GM21528 (cell line): ENCODE results near the gene PABPN1.

ENCODE experiments used
- ATAC-seq: cut with Tn5 transposase; IDR thresholded peaks from one replicate; pipeline ENCODE4 v1.9.1; 2021; ENCODE audit warnings: mild to moderate bottlenecking, moderate library complexity; ENCODE audit not compliant: unreplicated experiment, low FRiP score

The PABPN1 gene

DNA sequence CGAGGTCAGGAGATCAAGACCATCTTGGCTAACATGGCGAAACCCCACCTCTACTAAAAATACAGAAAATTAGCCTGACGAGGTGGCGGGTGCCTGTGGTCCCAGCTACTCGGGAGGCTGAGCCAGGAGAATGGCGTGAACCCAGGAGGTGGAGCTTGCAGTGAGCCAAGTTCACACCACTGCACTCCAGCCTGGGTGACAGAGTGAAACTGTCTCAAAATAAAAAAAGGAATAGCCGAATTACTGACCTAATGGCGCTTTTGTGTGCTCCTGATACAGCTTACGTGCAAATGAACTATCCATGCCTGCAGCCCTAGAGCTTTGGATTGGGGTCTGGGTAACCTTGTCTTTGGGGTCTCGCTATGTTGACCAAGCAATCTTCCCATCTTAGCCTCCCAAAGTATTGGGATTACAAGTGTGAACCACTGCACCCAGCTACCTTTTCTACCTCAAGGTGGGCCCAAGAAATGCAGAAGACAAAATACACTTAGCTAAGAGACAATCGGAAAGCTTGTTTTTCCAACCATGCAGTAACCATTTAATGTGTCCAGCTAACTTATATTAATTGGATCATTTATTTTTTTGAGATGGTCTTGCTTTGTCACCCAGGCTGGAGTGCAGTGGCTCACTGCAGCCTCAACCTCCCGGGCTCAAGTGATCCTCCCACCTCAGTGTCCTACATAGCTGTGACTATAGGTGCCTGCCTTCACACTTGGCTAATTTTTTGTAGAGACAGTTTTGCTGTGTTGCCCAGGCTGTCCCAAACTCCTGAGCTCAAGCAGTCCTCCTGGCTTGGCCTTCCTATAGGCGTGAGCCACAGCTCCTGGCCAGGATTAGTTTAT lies 5.5 kb downstream of the PABPN1 start:
- ATAC-seq = no peak

DNA sequence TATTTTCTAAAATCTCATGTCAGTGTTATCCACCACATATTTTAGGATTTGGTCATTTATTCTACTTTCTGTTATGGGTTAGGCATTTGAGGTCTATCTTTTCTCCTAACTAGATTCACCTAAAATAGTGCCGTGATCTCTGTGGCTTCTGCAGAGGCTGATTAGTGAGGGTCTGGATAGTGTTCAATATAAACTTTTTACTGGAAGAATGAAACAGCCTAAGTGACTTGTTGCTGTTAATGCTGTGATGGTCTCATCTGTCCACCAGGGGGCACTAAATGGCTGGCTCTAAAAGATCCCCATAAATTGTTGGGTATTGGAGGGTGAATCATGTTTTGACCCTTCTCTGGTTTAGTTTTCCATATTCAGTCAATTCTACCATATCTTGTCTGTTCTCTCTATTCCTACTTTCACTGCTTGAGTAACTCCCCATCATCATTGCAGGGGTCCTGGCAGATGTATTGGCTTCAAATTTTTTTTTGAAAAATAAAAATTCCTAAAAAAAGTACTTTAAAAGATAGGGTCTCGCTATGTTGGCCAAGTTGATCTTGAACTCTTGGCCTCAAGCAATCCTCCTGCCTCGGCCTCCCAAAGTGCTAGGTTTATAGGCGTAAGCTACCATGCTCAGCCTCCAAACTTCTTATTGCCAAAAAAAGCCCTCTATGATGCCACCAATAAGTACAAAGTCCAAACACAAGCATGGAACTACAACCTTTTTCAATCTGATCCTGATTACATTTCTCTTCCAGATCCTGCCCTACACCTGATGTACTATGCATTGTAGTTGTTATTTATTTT lies 6.9 kb downstream of the PABPN1 start:
- ATAC-seq = no peak

DNA sequence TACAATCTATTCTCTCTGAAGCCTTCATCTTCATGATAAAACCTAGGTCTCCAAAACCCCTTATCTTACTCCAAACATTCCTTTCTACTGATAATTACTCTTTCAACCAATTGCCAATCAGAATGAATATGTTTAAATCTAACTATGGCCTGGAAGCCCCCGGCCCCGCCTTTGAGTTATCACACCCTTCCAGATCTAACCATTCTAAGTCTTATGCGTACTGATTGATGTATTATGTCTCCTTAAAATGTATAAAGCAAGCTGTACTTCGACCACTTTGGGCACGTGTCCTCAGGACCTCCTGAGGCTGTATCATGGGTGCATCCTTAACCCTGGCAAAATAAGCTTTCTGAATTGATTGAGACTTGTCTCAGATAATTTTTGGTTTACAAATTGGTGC lies 14.4 kb downstream of the PABPN1 start:
- no peak for ATAC-seq

DNA sequence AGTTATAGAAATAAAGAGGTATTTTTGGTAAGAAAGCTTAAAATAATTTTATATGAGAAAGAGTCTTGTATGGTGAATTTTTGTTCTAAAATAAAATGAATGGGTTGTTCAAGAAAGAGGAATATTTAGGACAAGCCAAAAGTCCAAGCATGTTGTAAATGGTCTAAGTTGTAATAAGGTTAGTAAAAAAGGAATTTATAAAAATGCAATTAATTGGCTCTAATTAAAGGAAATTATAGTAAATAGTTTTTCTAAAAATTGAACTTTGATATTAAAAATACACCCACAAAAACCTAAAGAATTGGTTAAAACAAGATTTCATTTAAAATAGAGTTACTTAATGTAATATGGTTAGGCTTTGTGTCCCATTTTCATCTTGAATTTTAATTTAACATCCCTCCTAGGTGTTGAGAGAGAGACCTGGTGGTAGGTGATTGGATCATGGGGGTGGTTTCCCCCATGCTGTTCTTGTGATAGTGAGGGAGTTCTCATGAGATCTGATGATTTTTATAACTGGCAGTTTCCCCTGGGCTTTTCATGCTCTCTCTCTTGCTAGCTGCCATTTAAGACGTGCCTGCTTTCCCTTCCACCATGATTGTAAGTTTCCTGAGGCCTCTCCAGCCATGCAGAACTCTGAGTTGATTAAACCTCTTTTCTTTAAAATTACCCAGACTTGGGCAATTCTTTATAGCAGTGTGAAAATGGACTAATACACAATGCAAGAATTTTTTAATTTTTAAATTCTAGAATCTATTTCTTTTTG lies 18.4 kb downstream of the PABPN1 start:
- ATAC-seq = no peak

DNA sequence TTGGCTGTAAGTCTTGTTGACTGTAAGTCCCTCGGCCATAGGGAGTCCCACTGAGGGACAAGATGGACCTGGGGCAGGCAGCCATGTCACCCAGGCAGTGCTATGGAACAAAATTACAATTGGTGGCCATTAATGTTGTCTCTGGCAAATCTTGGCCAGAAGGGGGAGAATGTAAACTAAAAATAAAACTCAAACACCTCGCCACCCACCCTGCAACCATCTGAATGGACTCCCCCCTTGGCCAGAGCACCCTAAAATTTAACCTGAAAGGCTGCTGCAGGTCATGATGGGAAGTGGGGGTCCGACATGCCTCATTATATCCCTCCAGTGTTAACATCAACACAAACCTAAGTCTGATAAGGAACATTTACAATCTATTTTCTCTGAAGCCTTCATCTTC lies 23.2 kb downstream of the PABPN1 start:
- ATAC-seq = no peak

DNA sequence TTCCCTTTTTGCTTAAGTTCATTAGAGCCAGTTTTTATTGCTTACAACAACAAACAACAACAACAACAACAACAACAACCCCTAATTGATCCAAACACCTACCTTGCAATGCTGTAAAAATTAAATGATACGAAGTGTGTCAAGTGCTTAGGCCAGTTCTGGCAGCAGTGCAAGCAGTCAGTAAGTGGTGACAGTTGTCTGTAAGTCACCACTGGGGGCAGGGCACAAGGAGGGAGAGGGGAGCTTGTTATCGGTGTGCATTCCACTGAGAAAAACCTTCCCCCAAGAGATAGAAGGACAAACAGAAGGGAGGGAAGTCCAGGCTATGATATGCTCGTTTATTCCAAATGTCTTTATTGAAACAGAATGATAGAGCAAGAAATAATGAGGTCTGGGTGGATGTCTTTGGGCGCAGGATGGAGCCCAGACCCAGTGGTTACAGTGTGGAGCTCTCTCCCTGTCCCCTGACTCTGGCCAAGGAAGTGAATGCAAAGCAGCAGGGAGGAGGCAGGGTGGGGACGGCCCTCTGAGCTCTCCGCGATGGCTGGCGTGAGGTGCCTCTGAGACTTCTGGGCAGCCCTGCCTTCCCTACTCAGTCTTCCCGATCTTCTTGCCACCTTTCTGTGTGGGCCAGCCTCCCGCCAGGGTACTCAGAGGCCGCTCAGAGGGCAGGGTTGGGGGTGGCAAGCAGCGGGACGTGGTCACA lies 24.9 kb downstream of the PABPN1 start:
- no peak for ATAC-seq

DNA sequence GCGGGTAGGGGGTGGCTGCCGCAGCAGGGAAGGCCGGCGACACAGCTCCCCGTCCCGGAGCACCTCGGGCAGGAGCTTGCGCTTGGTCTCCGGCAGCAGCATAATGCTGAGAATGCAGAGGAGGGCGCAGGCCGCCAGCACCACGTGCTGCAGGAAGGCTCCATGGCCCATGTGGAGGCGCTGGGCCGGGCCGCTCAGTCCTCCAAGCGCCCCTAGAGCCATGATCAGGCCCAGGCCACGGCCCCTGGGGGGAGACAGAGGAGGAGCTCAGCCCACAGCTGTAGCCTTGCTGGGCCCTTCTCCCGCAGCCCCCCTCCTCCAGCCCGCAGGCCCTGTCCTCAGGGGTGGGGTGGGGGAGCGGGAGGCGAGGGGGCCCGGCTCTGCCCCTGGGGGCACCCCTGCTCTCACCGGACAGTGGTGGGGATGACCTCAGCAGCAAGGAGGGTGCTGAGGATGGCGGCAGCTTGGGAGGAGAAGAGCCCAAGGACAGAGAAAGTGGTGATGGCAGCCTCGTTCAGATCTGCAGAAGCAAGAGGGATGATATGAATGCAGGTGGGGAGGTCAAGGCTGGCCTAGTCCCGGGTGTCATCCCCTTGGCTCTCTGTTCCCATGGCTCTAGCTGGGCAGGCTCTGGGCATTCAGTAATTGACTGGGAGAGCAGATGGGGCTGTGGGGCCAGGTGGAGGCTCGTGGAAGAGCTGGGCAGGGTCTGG lies 25.6 kb downstream of the PABPN1 start:
- no peak for ATAC-seq

DNA sequence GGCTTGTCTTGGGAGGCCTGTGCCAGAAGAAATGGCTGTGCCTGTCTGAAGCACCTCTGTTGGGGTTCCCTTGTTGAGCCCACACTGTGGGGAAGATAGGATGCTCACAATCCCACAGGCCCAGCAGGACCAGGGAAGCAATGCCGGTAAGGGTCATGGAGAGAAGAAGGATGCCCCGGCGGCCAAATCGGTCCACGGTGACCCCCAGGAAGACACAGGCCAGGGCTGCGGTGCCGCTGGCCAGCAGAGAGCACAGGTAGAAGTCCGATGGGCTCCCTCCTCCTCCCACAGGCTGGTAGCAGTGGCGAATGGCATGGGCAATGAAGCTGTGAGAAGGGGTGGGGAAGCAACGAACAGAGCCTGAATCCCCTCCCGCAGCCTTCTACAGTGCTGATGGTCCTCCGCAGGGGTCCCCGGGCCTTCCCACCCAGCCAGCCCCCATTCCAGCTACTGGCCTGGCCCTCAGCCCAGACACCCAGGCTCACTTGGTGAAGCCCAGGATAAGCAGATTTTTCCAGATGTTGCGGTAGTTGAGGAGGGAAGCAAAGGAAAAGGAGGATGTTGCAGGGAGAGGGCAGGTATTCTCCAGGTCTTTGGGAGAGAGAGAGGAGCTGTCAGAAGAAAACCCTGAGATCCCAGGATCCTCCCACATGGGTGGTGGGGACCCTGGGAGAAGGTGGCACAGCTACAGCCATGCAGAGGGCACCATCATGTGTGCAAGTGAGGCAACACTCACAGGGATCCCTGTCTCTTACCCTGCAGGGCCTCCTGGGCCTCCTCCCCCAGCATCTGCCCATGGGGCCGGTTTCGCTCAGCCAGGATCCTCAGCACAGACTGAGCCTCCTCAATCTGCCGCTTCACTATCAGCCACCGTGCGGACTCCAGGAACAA lies 26.4 kb downstream of the PABPN1 start:
- ATAC-seq = no peak

DNA sequence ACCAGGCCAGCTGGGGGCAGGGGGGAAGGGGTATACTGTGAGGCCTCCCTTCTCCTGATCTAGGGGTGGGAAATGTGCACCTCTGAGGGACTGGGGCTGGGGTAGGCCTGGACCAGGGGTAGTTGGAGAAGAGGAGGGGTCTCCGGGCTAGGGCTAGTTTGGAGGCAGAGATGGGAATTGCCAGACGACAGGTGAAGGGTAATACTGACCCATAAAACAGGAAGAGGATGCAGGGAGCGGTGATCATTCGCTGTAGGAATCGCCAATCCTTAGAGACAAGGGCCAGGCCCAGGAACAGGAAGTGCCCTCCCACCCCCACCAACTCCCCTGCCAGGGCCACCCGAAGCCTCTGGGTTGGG lies 27.0 kb downstream of the PABPN1 start:
- ATAC-seq = no peak

DNA sequence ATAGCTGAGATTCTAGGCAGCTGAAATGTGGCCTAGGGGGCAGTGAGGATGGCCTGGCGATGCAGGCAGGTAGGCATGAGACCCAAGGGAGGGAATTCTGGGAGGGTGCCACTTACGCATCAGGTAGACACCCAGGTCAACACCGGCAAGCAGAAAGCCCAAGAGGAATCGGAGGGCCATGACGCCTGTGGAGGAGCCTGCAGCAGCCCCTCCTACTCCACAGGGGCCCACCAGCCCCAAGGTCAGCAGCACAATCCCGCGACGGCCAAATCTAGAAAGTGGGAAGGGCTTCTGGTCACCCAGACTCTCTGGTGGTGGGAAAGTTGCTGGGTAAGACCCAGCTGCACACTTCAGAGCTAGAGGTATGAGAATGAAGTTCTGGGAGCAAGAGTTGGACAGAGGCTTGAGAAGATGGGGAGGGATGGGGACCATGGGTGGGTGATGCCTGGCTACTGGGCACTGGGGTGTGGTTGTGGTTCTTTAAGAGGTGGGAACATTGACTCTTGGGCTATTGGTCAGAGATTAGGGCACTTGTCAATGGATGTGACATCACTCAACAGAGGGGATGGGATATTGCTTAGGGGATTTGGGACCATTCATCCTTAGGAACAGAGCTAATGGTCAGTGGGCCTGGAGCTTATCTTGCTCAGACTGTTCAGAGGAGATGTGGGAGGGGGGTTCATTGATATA lies 28.0 kb downstream of the PABPN1 start:
- no peak for ATAC-seq

DNA sequence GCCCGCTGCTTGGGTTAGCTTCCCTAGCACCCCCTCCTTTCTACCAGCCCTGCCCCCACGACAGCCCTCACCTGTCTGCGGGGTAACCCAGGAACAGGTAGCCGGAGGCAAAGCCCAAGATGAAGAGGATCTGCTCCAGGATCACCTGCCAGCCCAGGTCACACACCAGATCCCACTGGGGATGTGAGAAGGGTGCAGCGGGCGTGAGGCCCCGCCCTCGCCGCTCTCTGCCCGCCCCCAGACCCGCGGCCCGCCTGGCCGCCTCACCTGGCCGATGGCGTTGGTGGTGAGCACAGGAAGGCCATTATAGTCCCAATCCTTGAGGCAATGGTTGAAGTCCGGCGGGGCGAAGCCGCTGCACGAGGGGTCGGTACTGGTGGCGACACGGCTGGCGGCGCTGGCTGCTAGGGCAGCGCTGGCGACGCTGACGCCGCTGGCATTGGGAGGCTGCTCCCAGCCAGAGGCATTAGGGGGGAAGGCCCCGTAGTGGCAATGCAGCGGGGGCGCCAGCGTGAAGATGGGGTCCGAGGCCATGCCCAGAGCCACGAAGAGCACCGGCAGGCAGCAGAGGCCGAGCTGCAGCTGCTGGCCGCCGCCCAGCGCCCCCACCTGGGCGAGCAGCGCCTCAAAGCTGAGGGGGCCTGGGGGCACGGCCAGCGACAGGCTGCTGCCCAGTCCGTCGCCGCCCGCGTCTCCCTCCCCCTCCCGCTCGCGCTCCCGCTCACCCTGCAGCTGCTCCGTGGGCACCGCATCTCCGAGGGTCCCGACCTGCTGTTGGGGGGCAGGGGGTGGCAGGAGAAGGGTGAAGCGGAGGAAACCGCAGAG lies 30.6 kb downstream of the PABPN1 start:
- no peak for ATAC-seq

DNA sequence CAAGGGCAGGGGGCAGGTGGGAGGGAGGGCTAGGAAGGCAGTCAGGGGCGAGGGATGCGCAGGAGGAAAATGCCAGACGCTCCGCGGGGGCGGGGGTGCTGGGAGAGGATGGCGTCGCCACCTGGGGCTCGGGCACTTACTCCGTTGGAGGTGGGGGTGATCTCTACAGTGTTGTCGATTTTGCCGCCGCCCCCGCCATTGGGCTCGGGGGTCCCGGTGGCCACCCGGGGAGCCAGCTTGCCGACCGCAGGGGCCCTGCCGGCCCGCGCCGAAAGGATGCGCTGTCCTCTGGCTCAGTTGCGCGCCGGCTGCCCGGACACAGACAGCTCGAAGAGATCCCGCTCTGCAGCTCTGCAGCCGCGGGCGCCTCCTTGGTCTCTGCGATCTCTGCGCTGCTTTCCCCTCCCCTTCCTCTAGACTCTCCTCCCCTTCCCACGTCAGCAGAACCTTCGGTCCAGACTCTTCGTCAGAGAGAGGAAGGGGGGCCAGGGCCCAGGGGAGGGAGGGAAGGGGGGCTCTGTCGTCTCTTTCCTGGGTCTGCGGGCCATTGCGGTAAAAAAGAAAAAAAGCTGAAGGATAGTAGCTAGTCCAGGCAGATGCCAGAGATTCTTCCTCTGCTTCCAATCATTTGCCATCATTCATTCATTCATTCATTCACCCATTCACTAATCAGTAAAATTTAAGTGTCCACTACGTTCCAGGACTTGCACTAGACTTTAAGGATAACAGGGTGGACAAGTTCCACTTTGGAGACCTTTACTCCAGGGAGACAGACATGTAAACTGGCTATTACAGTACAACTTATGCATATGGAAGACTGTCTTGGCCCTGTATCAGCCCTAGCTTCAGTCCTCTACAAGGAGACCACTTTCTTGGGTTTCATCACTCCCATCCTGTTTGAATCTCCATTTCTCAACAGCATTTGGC lies 31.5 kb downstream of the PABPN1 start, which contains the start of gene SLC22A17:
TSS of gene SLC22A17 (minus strand) at position 382 of the 927 bp plus-strand sequence.
- ATAC-seq = no peak

DNA sequence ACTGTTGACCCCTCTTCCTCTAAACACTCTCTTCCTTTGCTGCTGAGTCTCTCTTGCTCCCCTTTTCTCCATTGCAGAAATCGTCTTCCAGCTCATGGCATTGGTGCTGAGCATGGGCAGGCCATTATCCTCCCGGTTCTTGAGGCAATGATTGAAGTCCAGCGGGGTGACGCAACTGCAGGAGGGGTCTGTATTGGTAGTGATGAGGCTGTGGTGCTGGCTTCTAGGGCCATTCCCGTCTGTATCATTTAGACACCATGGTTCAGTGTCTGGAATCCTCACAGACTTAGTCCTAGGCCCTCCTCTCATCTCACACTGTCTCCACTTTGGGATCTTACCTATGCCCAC lies 32.1 kb downstream of the PABPN1 start:
- no peak for ATAC-seq

DNA sequence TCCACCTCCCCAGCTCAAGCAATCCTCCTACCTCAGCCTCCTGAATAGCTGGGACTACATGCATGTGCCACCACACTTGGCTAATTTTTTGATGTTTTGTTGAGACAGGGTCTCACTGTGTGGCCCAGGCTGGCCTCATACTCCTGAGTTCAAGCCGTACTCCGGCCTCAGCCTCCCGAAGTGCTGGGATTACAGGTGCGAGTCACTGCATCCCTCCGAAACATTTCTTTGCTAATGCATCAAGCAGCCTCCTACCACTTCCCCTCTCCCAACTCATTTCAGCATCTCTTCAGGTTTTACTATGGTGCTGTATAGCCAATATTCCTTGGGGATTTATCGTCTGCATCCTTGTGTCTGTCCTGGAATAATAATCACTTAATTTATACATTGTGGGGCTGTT lies 33.7 kb downstream of the PABPN1 start:
- no peak for ATAC-seq

DNA sequence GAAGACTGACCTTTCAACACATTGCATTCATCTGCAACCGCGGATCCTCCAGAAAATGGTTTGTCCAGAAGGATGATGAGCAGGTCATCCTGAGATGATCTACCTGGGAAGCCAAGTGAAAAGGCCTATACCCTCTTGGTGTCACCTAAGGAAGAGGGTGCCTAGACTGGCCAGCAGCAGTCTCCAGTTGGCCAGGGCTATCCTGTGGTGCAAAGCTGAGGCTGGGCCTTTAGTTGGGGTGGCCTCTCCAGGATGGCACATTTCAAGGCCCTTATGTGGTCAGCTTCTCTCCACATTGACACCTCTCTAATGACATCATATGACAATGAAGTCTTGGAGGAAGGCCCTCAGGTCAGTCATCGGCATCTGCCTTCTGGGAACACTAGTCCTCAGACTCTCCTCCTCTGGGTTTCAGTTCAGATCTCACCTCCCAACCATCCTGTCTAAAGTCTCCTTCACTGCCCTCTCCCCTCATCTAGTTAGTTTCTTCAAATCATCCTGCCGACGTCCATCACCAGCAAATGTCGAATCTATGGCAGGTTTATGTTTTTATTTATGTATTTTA lies 34.7 kb downstream of the PABPN1 start:
- no peak for ATAC-seq

DNA sequence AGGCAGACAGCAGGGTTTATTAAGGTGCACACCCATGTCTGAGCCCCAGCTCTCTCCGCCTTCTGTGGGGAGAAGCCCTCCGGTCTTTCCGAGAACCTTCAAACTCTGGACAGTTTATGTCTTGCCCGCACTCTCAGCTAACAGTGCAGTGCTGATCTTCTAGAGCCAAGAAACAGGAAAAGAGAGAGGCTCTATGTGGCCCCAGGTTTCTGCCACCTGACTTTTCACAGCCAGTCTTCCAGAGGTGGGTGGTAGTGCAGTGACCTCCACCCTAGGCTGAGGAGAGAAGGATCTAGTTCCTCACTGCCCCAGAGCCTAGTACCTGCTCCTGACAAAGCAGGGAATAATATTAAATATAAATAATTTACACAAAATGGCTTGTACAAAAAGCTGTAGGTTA lies 35.4 kb downstream of the PABPN1 start:
- ATAC-seq = no peak
